Stimulated activated CD4-positive, alpha-beta T cell treated with anti-CD3 and anti-CD28 coated beads, Interleukin-2, amount 100 ng/mL, for 24 hours (primary cell): ENCODE measurements around the gene CEMIP.

Experiments used
- DNase-seq, 2 donors: peaks; one replicate each; pipeline ENCODE4 v3.0.0-alpha.2; 2020

CEMIP gene

DNA sequence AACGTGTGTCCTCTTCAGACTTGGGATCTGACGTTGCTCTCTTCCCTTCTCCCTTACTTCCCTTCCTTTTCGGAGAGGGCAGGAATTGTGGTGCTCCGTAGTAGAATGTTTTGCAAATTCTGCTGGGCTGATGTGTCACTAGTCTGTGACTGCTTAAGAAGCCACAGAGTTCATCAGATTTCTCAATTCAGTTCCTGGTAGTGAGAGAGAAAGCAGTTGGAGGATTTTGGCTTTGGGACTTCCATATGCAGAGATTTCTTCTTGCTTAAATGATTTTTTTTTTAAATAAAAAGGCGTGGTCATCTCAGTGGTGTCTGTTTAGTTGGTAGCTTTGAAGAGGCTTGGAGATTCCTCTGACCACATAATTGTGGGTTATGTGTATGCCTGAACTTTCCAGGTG, 10.1 kb downstream of the CEMIP start:
- DNase-seq: no peak

DNA sequence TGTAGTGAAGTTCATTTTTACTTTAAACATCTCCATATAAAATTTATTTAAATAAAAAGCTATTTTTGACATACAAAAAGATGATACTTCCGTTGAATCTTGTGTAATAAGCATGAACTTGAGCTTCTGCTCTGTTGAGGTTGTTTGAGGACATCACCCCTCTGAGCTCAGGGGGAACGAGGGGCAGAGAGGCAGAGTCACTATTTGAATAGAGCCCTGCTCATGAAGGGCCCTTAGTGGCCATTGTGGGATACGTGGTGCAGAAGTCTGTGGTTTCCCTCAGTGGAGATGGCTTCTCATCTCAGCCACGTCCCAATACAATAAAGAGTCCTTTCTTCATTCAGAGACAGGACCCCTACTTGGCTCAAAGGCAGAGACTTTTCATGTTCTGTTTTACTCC, 10.6 kb downstream of the CEMIP start:
- no peak for DNase-seq

DNA sequence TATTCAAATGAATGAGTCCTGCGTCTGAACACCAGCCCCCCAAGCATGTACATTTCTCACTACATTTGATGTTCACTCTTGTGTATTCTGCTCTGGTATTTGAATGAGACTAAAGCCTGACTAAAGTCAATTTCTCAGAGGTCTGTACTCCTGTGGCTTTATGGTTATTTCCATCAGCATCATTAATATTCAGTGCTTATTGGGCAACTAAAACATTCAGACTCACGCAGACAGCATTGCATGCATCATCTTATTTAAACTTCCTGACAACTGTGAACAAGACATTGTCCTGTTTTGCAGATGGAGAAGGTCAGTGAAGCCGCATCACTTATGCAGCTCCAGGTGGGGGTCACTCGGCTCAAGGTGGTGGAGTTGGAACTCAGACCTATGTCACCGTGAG, 11.1 kb downstream of the CEMIP start:
- DNase-seq: no peak

DNA sequence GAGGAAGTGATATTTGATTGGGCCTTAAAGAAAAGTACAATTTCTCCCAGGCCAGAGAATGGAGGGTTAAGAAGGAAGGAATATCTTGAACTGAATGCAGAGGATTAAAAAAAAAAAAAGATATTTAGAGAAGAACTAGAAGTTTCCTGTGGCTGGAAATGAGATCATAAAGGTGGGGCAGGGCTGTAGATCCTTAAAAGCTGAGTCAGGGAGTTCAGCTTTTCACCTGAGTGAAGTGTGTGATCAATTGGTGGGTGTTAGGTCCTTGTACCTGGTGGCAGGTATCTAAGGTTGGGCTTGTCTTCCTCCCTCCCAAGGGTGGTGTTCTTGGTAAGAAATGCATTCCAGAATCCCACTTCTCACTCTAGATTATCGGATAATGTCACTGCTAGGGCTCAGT, 11.8 kb downstream of the CEMIP start:
- no peak for DNase-seq

DNA sequence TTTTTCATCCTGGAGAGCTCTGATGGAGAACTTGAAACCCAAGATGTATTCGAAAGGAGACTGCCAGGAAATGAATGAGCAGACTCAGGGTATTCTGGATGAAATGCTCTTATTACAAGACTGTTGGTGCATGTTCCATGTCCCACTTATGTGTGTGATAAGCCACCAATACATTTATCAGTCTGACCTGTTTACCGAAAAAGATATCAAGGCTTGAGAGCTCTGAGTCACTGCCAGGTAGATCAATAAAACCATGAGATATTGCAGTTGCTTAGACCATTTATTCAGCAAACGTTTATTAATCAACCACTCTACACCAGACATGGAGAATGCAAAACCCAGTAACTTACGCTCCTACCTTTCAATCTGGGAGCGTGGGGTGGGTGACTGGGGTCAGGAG, 17.2 kb downstream of the CEMIP start:
- DNase-seq: no peak

DNA sequence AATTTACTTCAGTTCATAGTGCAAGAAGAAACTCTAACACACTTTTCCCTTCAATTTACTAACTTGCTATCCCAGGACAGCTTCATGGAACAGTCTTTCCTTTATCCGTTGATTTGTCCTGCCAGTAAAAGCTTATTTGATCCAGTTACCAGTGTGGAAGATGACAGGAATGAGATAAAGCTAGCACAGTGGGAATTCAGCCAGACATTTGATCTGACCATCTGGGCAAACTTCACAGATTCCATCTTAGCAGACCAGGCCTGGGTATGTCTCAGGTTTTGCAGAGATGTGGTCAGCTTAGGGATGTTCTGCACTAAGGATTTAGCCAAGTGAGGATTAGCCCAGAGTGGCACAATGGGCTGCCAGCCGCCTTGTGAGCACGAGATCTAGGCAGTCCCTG, 19.7 kb downstream of the CEMIP start:
- DNase-seq: no peak

DNA sequence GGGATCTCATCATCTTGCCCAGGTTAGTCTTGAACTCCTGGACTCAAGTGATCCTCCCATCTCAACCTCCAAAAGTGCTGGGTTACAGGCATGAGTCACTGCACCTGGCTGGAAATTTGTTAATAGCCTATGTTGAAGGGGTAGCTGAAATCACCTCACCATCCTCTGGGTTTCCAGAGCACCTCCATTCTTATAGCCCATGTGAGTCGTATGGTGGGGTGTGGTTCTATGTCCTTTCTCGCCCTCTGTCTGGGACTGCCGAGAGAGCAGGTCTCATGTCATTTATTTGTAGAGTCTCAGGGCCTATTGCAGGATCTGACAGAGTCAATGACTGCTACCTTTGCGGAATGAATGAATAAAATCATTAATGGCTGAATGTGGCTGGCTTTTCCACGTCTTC, 20.9 kb downstream of the CEMIP start:
- DNase-seq: no peak

DNA sequence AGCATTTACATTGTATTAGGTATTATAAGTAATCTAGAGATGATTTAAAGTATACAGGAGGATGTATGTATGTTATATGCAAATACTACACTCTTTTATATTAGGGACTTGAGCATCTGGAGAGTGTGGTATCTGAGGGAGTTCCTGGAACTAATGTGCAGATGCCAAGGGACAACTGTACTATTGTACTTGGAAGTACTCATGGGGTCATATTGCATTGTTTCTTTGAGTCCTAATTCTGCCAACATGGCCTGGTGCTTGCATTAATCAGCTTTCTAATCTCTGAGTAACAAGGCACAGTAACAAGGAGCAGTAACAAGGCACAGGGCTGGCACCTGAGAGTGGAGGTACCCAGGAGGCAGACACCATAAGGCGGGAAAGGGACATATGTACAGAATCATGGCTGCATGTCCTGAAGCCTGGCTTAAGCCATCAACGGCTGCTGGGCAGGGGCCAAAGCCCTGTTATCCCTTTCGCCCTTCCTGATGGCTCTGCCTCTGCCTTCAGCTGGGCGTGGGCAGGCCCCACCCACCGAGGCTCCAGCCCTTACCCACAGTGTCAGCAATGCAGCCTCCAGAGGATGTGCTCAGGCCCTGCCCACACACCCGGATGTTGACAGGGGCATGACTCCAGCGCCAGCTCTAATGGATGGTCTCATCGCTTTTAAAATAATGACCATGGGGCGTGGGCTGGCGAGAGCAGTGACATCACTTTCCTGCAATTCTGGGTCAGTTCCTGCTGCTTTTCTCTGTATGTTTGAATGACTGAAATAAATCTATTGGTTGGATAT, 22.9 kb downstream of the CEMIP start:
- no peak for DNase-seq

DNA sequence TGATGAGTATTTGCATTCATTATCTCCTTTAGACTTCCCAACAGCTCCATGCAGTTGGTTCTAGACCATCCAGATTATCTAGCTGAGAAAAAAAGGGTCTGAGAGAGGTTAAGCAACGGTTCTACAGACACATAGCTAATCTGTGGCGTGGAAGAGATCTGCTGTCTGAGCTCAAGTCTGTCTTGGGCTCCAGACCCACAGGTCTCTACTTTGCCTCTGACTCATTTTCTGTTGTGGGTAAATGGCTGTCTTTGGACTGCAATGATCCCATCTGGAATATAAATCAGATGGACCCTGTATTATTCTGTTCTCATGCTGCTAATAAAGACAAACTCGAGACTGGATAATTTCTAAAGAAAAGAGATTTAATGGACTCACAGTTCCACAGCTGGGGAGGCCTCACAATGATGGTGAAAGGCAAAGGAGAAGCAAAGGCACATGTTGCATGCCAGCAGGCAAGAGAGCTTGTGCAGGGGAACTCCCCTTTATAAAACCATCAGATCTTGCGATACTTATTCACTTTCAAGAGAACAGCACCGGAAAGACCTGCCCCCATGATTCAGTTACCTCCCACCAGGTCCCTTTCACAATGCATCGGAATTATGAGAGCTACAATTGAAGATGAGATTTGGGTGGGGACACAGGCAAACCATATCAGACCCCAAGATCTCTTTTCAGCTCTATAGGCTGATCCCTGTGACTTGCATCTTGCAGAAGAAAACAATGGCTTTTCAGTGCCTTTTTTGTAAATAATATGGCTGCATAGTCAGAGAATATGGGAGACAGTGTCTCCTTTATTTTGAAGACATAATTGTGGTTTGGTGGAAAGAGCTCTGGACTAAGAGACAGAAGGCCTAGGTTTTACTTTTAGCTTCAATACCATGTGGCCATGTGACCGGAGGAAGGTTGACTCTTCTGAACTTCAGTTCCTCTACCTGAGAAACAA, 24.7 kb downstream of the CEMIP start:
- peak; percentile 36 to 45 for DNase-seq

DNA sequence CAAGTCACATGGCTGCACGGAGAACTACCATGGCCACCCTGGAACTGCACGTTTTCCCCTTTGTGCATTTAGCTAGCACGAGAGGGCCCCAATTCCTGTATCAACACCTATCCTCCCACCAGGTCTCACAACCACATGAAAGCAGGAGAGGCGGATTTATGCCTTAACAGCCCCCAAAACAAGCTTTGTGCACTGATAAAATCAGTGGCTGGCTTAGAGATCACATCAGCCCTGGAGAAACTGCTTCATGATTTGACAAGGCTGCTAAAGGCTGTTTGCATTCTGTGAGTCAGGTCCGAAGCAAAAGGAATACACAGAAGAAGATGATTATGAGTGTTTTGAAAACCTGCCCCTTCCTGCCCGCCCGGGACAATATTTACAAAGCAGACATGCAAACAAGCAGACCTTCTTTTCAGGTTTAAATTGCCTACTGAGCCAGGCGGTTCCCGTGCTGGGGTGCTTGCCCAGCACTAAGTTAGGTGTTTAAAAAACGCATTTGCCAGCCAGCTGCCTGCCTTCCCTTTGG, 25.9 kb downstream of the CEMIP start:
- peak; percentile 25 to 32 for DNase-seq

DNA sequence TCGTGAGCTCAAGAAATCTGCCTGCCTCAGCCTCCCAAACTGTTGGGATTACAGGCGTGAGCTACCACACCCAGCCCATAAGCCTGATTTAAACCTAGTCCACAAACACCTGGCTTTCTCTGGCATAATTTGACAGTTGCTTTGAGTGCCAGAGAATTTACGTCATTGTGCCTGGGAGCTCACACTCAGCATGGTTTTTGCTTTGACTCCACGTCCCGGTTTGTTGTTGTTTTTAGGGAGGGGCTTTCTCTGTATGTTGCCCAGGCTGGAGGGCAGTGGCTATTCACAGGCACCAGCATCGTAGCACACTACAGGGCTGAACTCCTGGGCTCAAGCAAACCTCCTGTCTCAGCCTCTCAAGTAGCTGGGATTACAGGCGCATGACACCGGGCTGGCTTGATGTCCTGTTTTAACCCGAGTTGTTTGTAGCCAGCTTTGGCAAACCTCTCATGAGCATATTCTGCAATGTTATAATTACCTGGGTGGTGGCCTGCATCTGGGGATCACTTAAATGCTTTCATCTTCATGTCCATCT, 32.7 kb downstream of the CEMIP start:
- DNase-seq: no peak

DNA sequence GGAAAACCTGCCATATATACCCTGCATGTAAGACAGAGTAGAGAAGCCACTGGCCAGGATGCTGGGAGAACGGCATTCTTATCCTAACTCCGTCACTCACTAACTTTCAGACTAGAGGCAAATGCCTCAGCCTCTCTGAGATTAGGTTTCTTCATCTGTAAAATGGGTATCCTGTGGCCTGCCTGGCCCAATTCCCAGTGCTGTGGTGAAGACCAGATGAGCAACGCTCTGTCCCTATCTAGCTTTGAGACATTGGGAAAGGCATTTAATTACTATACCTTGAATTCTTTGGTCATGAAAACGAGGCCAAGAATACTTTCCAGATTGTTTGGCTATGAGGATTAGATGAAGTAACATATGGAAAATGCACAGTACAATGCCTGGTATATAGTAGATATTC, 35.9 kb downstream of the CEMIP start:
- no peak for DNase-seq

DNA sequence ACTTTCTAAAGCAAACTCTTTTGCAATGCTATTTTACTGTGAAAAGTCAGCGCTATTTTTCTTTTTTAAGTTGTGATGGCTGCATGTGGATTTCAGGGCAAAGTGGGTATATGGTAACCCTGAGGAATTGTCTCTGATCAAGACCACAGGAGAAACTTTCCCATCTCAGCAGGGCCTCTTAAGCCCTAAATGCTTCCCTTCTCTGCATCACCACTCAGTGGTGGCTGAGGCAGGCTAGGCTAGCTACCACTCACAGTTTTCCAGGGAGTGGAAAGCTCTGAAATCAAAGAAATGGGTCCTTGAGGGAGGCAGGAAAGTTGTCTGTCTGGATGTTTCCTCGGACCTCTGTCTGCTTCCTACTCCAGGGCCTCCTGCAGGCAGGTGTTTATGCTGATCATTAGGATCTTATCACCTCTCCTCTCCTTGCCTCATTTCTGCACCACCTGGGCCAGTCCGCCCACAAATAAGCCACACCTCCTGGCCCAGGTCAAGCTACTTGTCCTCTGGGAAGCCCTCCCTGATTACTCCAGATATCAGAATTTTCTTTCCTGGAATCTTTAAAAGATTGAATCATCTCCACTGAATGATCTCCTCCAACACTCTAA, 37.0 kb downstream of the CEMIP start:
- DNase-seq: no peak

DNA sequence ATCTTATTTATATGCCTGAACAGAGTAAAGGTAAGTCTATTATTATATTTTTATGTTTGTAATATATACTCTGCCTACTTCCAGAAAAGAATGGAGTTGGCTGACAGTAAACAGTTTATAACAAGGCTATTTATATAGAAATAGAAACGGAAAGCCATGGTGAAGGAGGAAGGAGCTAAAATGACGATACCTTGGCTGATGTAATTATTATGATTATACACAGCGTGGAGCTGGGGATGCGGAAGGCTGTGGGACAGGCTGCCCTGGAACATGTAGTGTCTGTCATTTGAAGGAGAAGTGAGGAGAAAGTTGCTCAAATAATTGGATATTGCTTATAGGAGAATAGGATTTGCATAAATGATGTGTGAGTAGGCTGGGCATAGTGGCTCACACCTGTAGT, 37.8 kb downstream of the CEMIP start:
- no peak for DNase-seq

DNA sequence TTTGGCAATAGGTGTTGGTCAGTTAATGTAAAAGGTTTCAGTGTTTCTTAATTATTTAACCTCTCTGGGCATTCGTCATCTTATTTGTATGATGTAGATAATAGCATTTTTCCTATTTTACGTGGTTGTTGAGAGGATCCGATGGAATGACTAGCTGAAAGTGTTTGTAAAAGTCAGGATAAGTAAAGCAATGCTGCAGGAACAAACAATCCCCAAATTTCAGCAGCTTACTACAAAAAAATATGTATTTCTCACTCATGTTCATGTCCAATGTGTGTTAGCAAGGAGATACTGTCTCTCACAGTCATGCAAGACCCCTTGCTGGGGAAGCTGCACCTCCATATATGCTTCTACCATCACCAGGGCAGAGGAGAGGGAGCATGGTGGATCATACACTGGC, 38.7 kb downstream of the CEMIP start:
- DNase-seq: no peak

DNA sequence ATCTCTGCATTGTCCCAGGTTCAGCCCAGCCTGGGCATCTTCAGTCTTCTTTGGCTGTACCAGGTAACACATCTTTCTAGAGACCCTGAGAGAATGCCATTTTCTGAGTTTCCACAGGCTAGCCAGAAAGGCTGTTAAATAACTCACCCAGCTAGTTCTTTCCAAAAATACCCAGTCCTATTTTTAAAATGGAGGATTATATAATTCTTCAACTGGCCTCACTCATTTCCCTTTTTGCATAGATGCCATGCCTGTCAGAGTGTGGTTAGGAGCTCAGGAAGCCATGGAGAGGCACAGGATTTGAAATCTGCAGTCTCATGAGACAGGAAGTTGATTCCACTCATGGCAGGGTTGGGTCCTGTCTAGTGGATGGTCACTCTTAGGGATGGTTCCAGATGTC, 39.8 kb downstream of the CEMIP start:
- DNase-seq: no peak

DNA sequence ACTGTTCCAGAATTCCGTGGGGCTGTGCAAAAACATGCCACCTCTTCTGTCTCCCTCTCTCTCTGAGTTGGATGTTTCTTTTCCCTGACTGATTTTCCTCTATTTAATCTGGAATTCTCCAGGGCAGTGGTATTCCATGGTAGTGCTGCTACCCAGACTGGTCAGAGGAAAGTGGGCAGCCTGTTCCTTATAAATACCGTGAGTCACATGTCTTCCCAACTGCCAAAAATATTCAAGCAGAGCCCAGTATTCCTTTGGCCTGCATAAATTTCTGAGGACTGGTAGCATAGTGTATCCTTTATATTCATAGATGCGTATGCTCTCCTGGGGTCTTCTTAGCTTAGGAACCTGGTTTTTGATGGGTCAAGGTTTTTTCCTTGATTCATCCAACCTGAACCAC, 40.9 kb downstream of the CEMIP start:
- DNase-seq: no peak

DNA sequence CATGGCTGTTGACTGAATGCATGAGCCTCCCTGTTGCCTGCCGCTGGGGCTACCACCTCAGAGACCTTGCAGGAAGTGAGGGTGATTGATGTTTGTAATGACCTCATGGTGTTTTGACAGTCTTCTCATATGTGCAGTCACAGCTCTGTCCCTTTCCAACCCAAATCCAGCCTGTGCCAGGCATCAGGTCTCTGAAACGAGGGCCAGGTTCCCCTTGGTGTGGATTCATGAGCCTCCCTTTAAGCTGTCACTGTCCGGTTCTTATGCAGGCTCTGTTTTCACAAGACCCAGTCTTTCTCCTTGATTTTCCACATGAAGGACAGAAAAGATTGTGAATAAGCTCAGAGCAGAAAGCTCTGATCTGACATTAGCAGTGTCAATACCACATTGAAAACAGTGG, 43.1 kb downstream of the CEMIP start:
- DNase-seq: no peak

DNA sequence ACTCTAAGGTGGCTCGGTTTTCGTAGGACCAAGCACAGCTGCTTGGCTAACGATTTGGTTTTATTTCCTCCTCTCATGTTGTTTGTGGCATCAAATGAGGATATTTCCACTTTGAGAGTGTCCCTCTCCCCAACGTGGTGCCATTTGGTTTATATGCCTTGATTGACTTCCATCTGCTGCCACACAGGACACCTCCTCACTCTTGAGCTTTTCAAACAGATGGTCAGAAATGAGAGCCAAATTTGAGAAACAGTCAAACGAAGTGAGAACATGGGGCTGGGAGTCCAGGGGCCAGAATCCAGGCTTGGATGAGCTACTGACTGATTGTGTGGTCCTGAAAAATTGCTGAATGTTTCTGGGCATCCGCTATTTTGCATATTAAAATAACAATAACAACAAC, 43.5 kb downstream of the CEMIP start:
- DNase-seq: no peak

DNA sequence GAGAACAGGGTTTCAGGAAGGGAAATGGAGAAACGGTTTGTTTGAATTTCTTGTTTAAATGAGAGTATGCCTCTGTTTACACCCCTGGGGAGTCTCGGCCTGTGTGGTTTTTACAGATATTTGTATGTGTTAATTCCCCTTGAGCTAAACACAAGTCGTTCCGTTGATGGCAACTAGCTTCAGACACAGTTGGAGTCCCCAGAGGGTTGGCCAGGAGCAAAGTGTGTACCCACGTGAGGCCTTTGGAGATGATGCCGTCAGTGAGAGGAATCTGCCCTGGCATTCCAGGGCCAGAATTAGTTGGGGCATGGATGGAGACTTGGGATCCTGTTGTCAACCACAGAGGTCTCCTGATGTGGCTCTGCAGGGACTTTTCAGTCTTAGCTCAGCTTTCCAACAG, 44.0 kb downstream of the CEMIP start:
- no peak for DNase-seq

DNA sequence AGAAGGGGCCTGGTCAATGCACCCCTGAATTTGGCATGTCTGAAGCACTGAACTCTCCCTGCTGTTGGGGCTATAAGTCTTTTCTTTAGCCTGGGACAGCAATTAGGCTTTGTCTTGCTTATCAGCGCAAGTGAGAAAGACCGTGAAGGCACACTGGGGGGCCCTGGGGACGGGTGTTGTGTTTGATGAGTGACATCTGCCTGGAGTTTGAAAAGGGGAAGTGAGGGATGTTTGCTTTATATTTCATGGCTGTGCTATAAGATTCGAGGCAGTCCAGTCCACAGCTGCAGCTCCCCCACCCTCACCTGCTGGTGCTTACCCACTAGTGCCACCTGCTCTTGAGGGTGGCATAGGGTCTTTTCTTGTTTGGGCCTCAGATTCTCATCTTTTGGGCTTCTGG, 44.8 kb downstream of the CEMIP start:
- DNase-seq: no peak

DNA sequence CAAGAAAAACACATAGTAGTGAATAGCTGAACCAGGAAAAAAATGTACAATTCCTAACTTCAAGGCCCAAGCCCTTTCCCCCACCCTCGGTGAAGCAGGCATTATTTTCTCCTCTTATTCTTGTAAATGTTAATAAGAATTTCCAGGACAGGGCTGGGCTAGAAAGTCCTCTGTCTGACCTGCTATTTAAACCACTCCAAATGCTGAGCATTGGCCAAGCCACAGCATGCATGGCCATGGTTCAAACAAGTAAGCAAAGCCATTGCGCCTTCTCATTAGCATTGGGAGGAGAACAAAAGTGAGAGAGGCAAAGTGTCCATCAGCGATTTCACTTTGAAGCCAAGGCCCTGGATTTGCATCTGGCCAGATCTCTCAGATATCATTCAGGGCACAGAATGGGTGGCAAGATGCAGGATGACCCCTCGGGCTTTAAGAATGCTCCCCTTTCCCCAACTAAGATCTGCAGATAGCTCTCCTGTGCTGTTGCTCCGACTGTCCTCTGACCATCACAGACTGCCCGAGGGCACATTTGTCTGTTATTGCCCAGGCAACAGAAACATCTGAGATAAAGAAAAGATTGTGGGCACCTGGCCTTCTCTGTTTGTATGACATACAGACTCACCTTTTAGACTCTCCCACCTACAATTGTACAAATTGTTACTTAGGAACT, 46.3 kb downstream of the CEMIP start:
- no peak for DNase-seq

DNA sequence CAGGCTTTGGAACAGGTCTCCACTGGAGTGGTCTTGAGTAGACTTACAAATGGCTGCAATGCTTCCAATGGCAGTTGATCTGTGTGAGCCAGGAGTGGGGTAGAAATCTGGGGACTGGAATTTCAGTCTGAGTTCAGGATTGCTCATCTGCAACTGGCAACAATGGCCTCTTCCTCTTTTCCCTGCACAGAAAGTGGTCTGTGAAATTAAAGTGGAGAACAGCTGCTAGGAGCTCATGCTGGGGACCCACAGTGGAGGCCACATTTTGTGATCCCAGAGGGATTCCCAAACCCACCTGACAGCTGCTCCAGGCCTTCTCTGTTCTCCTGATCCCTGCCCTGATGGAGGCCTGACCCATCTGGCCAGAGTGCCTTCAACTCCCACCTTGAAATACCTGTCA, 49.6 kb downstream of the CEMIP start:
- DNase-seq: no peak
